Activated CD8-positive, alpha-beta T cell treated with anti-CD3 and anti-CD28 coated beads for 36 hours (primary cell): ENCODE data around the gene SLC12A1. TPM values are rescaled to one million over a fixed set of nuclear protein-coding genes. Genes with fewer than 3 reads are reported as not detected.

Experiments
- ATAC-seq: fragments of 200-7000 bp; cut with Tn5 transposase; one replicate; pipeline ENCODE4 v1.10.0; 2021; ENCODE audit warnings: mild to moderate bottlenecking, moderate library complexity
- CTCF ChIA-PET: fragments of 350-600 bp; sonication (Branson Sonifier 250); formaldehyde crosslinking; loops from one replicate; lab custom pipeline; 2021; ENCODE audit warnings: antibody characterized with exemption; lab: Charles Lee
- POLR2A ChIA-PET: fragments of 350-600 bp; sonication (Branson Sonifier 250); formaldehyde crosslinking; loops from one replicate; lab custom pipeline; 2021; ENCODE audit warnings: antibody characterized with exemption; lab: Charles Lee
- DNase-seq: peaks from one replicate; pipeline ENCODE4 v3.0.0-alpha.2; 2020
- H3K27ac Mint-ChIP-seq: one replicate; pipeline ENCODE4 v1.8.0; 2021; ENCODE audit warnings: mild to moderate bottlenecking, mixed read lengths
- H3K27me3 Mint-ChIP-seq: one replicate; pipeline ENCODE4 v1.8.0; 2021; ENCODE audit warnings: mixed read lengths
- H3K36me3 Mint-ChIP-seq: one replicate; pipeline ENCODE4 v1.8.0; 2021; ENCODE audit warnings: low read depth, mixed read lengths
- H3K4me1 Mint-ChIP-seq: one replicate; pipeline ENCODE4 v1.8.0; 2021; ENCODE audit warnings: low read depth, mixed read lengths
- H3K4me3 Mint-ChIP-seq: one replicate; pipeline ENCODE4 v1.8.0; 2021; ENCODE audit warnings: mild to moderate bottlenecking, moderate library complexity, mixed read lengths
- H3K9me3 Mint-ChIP-seq: one replicate; pipeline ENCODE4 v1.8.0; 2021; ENCODE audit warnings: mixed read lengths
- CTCF ChIP-seq: fragments of 200-600 bp; IDR thresholded peaks from one replicate; pipeline ENCODE4 v1.8.0; 2022; ENCODE audit warnings: antibody characterized with exemption, mild to moderate bottlenecking
- intact Hi-C: fragments of 100-400 bp; cut with micrococcal nuclease; formaldehyde crosslinking; loops from one replicate; pipeline ENCODE4 v1.10.0; 2022
- total RNA-seq, 2 experiments: library from RNA; stranded (reverse); gene quantifications; one replicate each; pipeline ENCODE4 v1.2.3, GENCODE V29; 2021

SLC12A1 gene
- total RNA-seq, 2 experiments from 2014 or later, result not detected

- H3K36me3 Mint-ChIP-seq, result no peaks in the 10 kb centered on the region
- no peak overlapping the region for H3K27ac Mint-ChIP-seq
- DNase-seq, result no peak
- TF ChIP-seq CTCF, result no peak
- ChIA-PET POLR2A (no interaction called here), CTCF (no interaction called here)
- no peak overlapping the region for H3K4me3 Mint-ChIP-seq
- H3K9me3 Mint-ChIP-seq, result no peaks in the 10 kb centered on the region
- no peaks in the 10 kb centered on the region for H3K4me1 Mint-ChIP-seq
- intact Hi-C loops, result no loop called here
- H3K27me3 Mint-ChIP-seq, result peaks cover 3% of the 10 kb centered on the region
- no peak for ATAC-seq
Observed at GRCh38 chr15:48233246-48233645, 27.1 kb downstream of the SLC12A1 start.

- DNase-seq, result no peak
- H3K27ac Mint-ChIP-seq, result no peak overlapping the region
- ChIA-PET POLR2A (no interaction called here), CTCF (interaction anchor here (2.4 kb wide), 1 partner anchor 12 kb away, joined by 6 read pairs; no protein-coding TSS in a partner anchor)
- peaks cover 5% of the 10 kb centered on the region for H3K27me3 Mint-ChIP-seq
- no peaks in the 10 kb centered on the region for H3K9me3 Mint-ChIP-seq
- intact Hi-C loops, result no loop called here
- no peaks in the 10 kb centered on the region for H3K4me1 Mint-ChIP-seq
- ATAC-seq, result no peak
- no peak for TF ChIP-seq CTCF
- no peak overlapping the region for H3K4me3 Mint-ChIP-seq
- H3K36me3 Mint-ChIP-seq, result no peaks in the 10 kb centered on the region
Observed at GRCh38 chr15:48239334-48239733, 33.2 kb downstream of the SLC12A1 start.

GRCh38 chr15:48242015-48242414 lies 35.9 kb downstream of the SLC12A1 start:
- no peak for ATAC-seq
- Mint-ChIP-seq H3K4me3 (no peak overlapping the region), H3K4me1 (no peaks in the 10 kb centered on the region), H3K9me3 (no peaks in the 10 kb centered on the region), H3K27ac (no peak overlapping the region), H3K36me3 (no peaks in the 10 kb centered on the region), H3K27me3 (peaks cover 5% of the 10 kb centered on the region)
- POLR2A ChIA-PET, result no interaction called here
- DNase-seq, result no peak
- TF ChIP-seq CTCF, result no peak
- CTCF ChIA-PET, result no interaction called here
- intact Hi-C loops, result no loop called here

- DNase-seq (no peak), ATAC-seq (no peak)
- ChIA-PET POLR2A (no interaction called here), CTCF (no interaction called here)
- peaks cover 5% of the 10 kb centered on the region for H3K27me3 Mint-ChIP-seq
- no peaks in the 10 kb centered on the region for H3K9me3 Mint-ChIP-seq
- no peaks in the 10 kb centered on the region for H3K36me3 Mint-ChIP-seq
- no peaks in the 10 kb centered on the region for H3K4me1 Mint-ChIP-seq
- intact Hi-C loops, result no loop called here
- no peak overlapping the region for H3K27ac Mint-ChIP-seq
- H3K4me3 Mint-ChIP-seq, result no peak overlapping the region
- TF ChIP-seq CTCF, result no peak
Observed at GRCh38 chr15:48242535-48242934, 36.4 kb downstream of the SLC12A1 start.

GRCh38 chr15:48244921-48245320 lies 38.8 kb downstream of the SLC12A1 start:
- no peak for TF ChIP-seq CTCF
- no peak for ATAC-seq
- Mint-ChIP-seq H3K9me3 (no peaks in the 10 kb centered on the region), H3K4me1 (no peaks in the 10 kb centered on the region), H3K27me3 (peaks cover 4% of the 10 kb centered on the region), H3K27ac (no peak overlapping the region), H3K36me3 (no peaks in the 10 kb centered on the region), H3K4me3 (no peak overlapping the region)
- ChIA-PET CTCF (no interaction called here), POLR2A (no interaction called here)
- intact Hi-C loops, result no loop called here
- no peak for DNase-seq
